ENCODE data around the gene PRR7. TPM values are rescaled to one million over a fixed set of nuclear protein-coding genes. Genes with fewer than 3 reads are reported as not detected.
A peak's percentile ranks its signal among the peaks of the same experiment; 100 is the strongest.

The PRR7 gene
- polyA plus RNA-seq, 1 donor, result 1.7 TPM

DNA sequence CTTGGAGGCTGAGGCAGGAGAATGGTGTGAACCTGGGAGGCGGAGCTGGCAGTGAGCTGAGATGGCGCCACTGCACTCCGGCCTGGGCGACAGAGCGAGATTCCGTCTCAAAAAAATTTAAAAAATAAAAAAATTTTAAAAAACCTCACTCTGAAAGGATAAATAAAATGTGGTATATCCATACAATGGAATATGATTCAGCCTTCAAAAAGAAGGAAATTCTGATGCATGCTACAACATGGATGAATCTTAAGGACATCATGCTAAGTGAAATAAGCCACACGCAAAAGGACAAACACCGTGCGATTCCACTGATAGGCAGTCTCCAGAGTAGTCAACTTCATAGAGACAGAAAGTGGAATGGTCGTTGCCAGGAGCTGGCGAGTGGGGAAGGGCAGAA lies 18.4 kb downstream of the PRR7 start:
- H3K27ac ChIP-seq (ENCODE audit: low read length), result no peak overlapping the region
- H3K4me1 ChIP-seq (ENCODE audit: control insufficient read depth, insufficient read depth, low read length), result no peaks in the 10 kb centered on the region
- H3K36me3 ChIP-seq (ENCODE audit: control insufficient read depth, insufficient read depth, low read length), result peaks cover 31% of the 10 kb centered on the region
- WGBS (ENCODE audit: insufficient coverage, low lambda C conversion rate), result 100% methylated on average over 1 of the region's 11 CpGs
- H3K9me3 ChIP-seq (ENCODE audit: control insufficient read depth, low read depth, low read length), result peaks cover 4% of the 10 kb centered on the region
- H3K4me3 ChIP-seq (ENCODE audit: low read length), result no peak overlapping the region
- no peaks in the 10 kb centered on the region for H3K27me3 ChIP-seq (ENCODE audit: control insufficient read depth, insufficient read depth, low read length)
- DNase-seq, result no peak

DNA sequence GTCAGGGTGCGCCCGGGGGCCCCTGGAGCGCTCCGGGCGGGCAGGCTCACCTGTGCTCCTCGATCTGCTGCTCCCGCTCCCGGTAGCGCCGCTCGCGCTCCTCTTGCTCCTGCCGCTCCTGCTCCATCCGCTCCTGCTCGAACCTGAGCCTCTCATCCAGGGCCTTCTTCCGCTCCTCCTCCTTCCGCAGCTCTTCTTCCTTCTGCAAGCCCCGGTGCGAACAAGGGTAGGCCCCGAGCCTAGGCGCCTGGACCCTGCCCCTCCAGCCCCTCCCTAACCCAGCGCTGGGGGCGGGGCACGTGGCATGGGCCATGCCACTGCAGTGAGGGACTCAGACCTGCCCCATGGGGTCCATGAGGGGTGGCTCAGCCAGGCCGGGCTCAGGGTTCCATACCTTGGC lies 20.2 kb downstream of the PRR7 start:
- no peak overlapping the region for H3K4me3 ChIP-seq (ENCODE audit: low read length)

DNA sequence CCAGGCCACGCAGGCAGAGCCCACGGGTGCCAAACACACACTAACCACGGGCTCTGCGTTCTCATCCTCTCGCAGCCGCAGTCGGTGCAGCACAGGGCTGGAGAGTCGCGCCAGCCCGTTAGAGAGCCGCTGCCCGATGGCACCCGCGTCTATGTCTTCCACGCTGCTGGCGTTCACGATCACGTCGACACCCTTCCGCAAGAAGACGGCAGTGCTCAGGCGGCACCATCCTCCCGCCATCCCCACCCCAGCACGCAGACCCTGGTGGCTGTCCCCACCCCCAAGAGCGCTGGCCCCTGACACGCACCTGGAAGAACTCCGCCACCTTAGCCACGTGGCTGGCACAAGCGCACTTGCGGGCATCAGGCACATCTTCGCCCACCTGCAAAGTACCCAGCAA lies 20.8 kb downstream of the PRR7 start:
- no CpG with 5 or more reads among the region's 31 CpGs for WGBS (ENCODE audit: insufficient coverage, low lambda C conversion rate)
- H3K36me3 ChIP-seq (ENCODE audit: control insufficient read depth, insufficient read depth, low read length), result peaks cover 30% of the 10 kb centered on the region
- H3K27me3 ChIP-seq (ENCODE audit: control insufficient read depth, insufficient read depth, low read length), result peaks cover 11% of the 10 kb centered on the region

More for the DNA sequence above, 20.2 kb downstream of the PRR7 start:
- H3K4me1 ChIP-seq (ENCODE audit: control insufficient read depth, insufficient read depth, low read length), result peaks cover 1% of the 10 kb centered on the region
- H3K27ac ChIP-seq (ENCODE audit: low read length), result no peak overlapping the region
- WGBS (ENCODE audit: insufficient coverage, low lambda C conversion rate), result 93% methylated on average over 2 of the region's 25 CpGs
- H3K36me3 ChIP-seq (ENCODE audit: control insufficient read depth, insufficient read depth, low read length), result peaks cover 30% of the 10 kb centered on the region
- H3K9me3 ChIP-seq (ENCODE audit: control insufficient read depth, low read depth, low read length), result peaks cover 4% of the 10 kb centered on the region
- H3K27me3 ChIP-seq (ENCODE audit: control insufficient read depth, insufficient read depth, low read length), result peaks cover 5% of the 10 kb centered on the region
- no peak for DNase-seq

DNA sequence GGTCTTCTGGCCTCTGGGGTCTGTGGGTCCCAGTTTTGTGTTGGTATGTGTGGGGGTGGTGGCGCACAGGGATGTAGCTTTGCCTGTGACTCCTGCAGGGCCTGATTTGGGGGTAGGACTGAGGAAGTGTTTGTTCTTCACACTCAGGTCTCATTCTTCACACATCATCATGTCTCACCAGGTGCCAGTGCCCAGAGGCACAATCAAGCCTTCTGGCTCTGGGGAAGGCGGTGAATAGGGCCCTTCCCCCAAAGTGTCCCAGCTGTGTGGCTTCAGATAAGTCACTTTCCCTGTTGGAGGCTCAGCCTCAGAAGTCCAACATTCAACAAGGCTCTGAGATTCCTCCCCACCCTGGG lies 21.7 kb downstream of the PRR7 start:
- no peak for DNase-seq
- WGBS (ENCODE audit: insufficient coverage, low lambda C conversion rate), result no CpG with 5 or more reads among the region's 2 CpGs
- Histone ChIP-seq H3K27me3 (ENCODE audit: control insufficient read depth, insufficient read depth, low read length) (peaks cover 13% of the 10 kb centered on the region), H3K4me1 (ENCODE audit: control insufficient read depth, insufficient read depth, low read length) (peaks cover 9% of the 10 kb centered on the region), H3K4me3 (ENCODE audit: low read length) (no peak overlapping the region), H3K36me3 (ENCODE audit: control insufficient read depth, insufficient read depth, low read length) (peaks cover 30% of the 10 kb centered on the region), H3K9me3 (ENCODE audit: control insufficient read depth, low read depth, low read length) (peaks cover 4% of the 10 kb centered on the region), H3K27ac (ENCODE audit: low read length) (no peak overlapping the region)

More for the DNA sequence above, 20.8 kb downstream of the PRR7 start:
- Histone ChIP-seq H3K9me3 (ENCODE audit: control insufficient read depth, low read depth, low read length) (peaks cover 4% of the 10 kb centered on the region), H3K4me1 (ENCODE audit: control insufficient read depth, insufficient read depth, low read length) (peaks cover 7% of the 10 kb centered on the region), H3K27ac (ENCODE audit: low read length) (no peak overlapping the region), H3K4me3 (ENCODE audit: low read length) (no peak overlapping the region)
- DNase-seq, result no peak

DNA sequence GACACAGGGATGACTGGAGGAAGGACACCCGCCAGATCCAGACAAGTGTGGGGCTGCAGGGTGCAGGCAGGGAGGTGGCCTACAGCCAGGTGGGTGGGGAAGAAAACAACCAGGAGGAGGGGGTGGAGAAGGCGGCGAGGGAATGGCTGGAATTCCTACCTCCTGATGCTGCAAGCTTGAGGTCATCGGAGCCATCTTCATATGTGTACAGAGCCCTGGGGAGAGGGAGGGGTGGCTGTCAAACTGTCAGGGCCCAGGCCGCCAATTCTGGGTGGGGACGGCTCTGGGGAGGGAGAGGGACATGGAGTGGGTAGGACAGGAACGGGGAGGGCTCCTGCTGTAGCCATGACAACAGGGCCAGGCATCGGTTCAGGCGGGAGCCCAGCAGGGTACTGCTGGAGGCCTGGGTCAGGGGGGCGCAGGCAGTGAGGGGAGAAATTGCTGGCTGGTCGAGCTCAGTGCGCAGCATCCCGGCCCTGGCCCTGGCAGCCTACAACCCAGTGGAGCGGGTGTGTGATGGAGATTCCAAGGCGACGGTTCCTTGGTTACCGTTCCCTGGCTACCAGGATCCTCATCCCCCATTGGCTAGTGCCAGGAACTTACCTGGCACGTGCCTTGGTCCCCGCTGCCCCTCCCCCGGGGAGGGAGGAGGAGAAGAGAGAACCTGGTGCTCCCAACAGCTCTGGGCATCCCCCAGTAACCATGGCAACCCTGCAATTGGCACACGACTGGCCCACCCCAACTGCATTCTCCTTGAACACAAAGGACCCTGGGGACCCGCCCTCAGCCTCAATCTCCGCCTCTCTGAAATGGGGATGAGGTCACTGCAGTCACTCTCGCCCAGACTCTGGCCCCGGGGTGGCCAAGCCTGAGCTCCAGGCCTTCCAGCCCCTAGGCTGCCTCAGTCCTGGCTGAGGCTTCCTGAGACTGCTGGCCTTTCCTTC lies 22.3 kb downstream of the PRR7 start:
- Histone ChIP-seq H3K9me3 (ENCODE audit: control insufficient read depth, low read depth, low read length) (peaks cover 4% of the 10 kb centered on the region), H3K36me3 (ENCODE audit: control insufficient read depth, insufficient read depth, low read length) (peaks cover 27% of the 10 kb centered on the region), H3K4me3 (ENCODE audit: low read length) (no peak overlapping the region), H3K4me1 (ENCODE audit: control insufficient read depth, insufficient read depth, low read length) (peaks cover 9% of the 10 kb centered on the region), H3K27me3 (ENCODE audit: control insufficient read depth, insufficient read depth, low read length) (peaks cover 14% of the 10 kb centered on the region), H3K27ac (ENCODE audit: low read length) (no peak overlapping the region)
- no peak for DNase-seq
- no CpG with 5 or more reads among the region's 25 CpGs for WGBS (ENCODE audit: insufficient coverage, low lambda C conversion rate)

DNA sequence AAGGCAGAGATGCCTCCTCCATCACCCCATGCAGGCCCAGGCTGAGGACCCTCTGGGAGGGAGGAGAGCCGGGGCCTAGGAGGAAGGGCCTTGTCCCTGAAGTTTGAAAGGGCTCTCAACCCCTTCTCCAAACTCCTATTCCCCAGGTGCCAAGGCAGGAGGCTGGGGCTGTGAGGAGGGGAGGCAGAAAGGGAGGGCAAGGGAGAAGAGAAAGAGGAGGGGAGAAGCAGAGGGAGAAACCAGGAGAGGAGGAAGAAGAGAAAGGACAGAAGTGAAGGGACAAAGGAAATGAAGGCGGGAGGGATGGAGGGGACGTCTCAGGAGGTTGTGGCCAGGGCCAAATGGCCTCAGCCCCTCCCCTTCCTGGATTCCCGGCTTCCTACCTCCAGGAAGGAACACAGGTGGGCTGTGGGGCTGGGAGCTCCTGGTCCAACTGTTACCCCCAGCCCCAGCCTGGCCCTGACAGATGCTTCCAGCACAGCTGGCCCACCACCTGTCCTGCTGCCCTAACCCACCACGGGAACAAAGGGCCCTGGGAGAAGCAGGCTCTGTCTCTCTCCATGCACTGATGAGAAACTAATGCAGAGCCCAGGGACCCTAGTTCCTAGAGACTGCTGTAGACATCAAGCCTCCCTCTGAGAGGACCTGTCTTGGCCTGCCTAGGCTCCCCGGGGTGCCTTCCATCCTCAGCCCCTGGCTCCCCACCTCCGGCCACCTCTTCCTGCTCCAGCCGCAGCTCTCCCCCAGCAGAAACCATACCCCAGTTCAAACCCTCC lies 23.3 kb downstream of the PRR7 start:
- WGBS (ENCODE audit: insufficient coverage, low lambda C conversion rate), result 86% methylated on average over 1 of the region's 8 CpGs
- no peak overlapping the region for H3K4me3 ChIP-seq (ENCODE audit: low read length)
- H3K27ac ChIP-seq (ENCODE audit: low read length), result no peak overlapping the region
- peaks cover 23% of the 10 kb centered on the region for H3K27me3 ChIP-seq (ENCODE audit: control insufficient read depth, insufficient read depth, low read length)
- peaks cover 9% of the 10 kb centered on the region for H3K4me1 ChIP-seq (ENCODE audit: control insufficient read depth, insufficient read depth, low read length)
- DNase-seq, result no peak
- H3K36me3 ChIP-seq (ENCODE audit: control insufficient read depth, insufficient read depth, low read length), result peaks cover 27% of the 10 kb centered on the region
- H3K9me3 ChIP-seq (ENCODE audit: control insufficient read depth, low read depth, low read length), result peaks cover 4% of the 10 kb centered on the region

DNA sequence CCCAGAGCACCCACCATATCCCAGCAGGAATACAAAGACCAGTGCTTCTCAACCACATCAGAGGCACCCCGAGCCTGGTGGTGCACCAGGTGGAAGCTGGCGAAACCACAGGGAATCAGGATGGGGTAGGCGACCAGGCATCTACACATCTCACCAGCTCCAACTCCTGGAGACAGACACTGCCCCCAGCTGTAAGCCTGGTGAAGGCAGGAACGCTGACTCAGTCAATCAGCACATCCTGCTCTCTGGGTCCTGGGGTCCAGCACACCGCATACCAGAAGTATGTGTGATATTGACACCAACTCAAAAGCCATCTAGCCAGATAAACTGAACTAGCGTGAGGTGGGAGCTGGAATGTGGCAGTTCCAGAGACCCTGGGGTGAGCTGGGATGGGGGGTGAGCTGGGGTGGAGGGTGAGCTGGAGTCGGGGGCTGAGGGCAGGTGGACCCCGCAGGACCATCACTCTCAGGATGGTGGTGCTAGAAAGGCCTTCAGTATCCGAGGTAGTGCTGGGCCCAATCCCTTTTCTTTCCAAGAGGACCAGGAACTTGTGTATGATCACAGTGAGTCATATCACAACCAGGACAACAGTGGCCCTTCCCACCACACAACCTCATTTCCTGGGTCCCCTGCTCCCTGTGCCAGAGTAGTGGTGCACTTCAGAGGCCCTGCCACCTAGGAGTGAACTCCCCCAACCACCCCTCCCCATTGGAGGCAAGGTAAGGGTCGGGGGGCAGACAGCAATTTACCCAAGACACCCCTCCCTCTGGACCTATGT lies 24.3 kb downstream of the PRR7 start:
- WGBS (ENCODE audit: insufficient coverage, low lambda C conversion rate), result no CpG with 5 or more reads among the region's 10 CpGs
- Histone ChIP-seq H3K36me3 (ENCODE audit: control insufficient read depth, insufficient read depth, low read length) (peaks cover 22% of the 10 kb centered on the region), H3K27me3 (ENCODE audit: control insufficient read depth, insufficient read depth, low read length) (peaks cover 23% of the 10 kb centered on the region), H3K9me3 (ENCODE audit: control insufficient read depth, low read depth, low read length) (peaks cover 4% of the 10 kb centered on the region), H3K4me3 (ENCODE audit: low read length) (no peak overlapping the region), H3K27ac (ENCODE audit: low read length) (no peak overlapping the region), H3K4me1 (ENCODE audit: control insufficient read depth, insufficient read depth, low read length) (peaks cover 9% of the 10 kb centered on the region)
- DNase-seq, result no peak

DNA sequence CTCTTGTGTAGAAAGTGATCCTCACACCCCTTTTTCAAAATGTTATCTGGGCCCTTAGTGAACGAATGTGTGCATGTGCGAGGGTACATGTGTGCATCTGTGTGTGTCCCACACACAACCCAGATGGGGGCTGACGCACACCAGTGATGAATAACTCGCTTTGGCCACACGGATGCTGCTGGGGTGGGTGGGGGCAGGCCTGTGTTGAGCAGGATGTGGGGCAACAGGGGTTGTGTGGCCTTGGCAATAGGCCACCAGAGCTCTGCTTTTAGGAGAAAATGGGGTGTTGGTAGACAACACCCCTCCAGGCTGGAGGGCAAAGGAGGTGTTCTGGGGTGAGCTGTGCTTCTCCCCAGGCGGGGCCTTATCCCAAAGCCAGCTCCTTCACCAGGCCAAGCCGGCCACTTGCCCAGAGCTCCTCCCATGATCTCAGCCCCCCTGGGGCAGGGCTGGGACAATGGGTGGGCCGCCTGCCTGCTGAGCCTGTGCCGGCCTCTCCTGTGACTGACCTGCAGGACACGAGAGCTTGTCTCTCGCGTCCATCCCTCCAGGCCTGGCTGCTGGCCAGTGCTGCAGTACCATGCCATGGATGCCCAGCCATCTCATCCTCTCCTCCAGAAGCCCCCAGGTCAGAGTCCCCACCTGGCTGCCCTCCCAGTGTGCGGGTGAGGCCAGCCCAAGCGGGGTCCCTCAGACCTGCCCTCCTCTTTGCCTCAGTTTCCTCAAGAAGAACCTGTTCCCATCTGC lies 25.2 kb downstream of the PRR7 start:
- H3K9me3 ChIP-seq (ENCODE audit: control insufficient read depth, low read depth, low read length), result peaks cover 2% of the 10 kb centered on the region
- H3K4me3 ChIP-seq (ENCODE audit: low read length), result peak overlapping the region; percentile 62
- peaks cover 23% of the 10 kb centered on the region for H3K27me3 ChIP-seq (ENCODE audit: control insufficient read depth, insufficient read depth, low read length)
- no CpG with 5 or more reads among the region's 14 CpGs for WGBS (ENCODE audit: insufficient coverage, low lambda C conversion rate)
- no peak overlapping the region for H3K27ac ChIP-seq (ENCODE audit: low read length)
- no peak for DNase-seq
- H3K36me3 ChIP-seq (ENCODE audit: control insufficient read depth, insufficient read depth, low read length), result peaks cover 14% of the 10 kb centered on the region
- peaks cover 9% of the 10 kb centered on the region for H3K4me1 ChIP-seq (ENCODE audit: control insufficient read depth, insufficient read depth, low read length)

DNA sequence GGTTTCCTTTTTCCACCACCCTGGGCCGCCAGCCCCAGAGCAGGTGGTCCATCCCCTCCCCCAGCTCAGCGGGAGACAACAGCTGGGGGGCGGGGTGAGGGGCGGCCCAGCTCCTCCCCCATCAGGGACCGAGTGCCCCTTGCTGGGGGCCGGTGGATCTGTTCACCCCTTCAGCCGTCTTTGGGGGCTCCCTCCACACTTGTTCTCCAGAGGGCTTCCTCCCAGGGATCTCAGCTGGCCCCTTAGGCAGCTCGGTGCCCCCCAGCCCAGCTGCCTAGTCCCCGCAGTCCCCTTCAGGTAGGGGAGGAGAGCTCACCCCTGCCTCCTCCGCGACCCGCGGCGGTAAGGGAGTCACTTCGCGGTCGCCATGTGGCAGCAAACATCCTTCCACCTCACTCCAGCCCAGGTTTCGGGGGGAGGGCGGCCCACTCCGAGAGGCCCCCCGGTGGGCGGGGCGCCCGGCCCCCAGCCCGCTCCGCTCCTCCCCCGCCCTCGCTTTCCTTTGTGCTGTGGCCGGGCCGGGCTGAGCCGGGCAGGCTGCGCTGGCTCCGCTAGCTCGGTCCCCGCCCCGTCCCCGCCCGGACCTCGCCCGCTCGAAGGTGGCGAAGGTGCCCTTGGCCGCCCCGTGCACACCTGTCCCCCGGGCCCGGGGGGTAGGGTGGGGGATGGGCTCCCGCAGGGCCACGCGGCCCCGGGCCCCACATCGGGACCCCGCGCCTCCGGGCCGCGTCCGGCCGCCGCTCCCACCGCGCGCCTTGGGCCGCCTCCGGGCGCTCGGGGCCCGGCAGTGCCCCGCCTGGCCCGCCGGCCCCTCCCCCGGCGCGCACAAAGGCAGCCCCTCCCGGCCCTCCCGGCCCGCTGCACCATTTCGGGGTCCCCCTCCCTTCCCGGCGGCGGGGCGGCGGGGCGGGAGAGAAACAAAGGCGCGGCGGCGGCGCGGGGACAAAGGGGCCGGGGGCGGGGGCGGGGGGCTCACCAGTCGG lies 26.1 kb downstream of the PRR7 start:
- H3K4me3 ChIP-seq (ENCODE audit: low read length), result peak overlapping the region; percentile 62
- WGBS (ENCODE audit: insufficient coverage, low lambda C conversion rate), result no CpG with 5 or more reads among the region's 93 CpGs
- DNase-seq, result peak in 1 of 2 donors; percentile 45
- H3K27ac ChIP-seq (ENCODE audit: low read length), result peak overlapping the region; percentile 29
- H3K4me1 ChIP-seq (ENCODE audit: control insufficient read depth, insufficient read depth, low read length), result peaks cover 9% of the 10 kb centered on the region
- peaks cover 23% of the 10 kb centered on the region for H3K27me3 ChIP-seq (ENCODE audit: control insufficient read depth, insufficient read depth, low read length)
- no peaks in the 10 kb centered on the region for H3K9me3 ChIP-seq (ENCODE audit: control insufficient read depth, low read depth, low read length)
- peaks cover 9% of the 10 kb centered on the region for H3K36me3 ChIP-seq (ENCODE audit: control insufficient read depth, insufficient read depth, low read length)

Measured in large intestine (tissue), 3 donors.